GM21367 (cell line): ENCODE data around the gene PPM1H.
"Not testable (repeated sequence)": the region's sequence is repeated elsewhere in the genome, so short reads cannot be mapped to it uniquely, and the experiment has no call there.

Source experiments
- ATAC-seq: cut with Tn5 transposase; IDR thresholded peaks from one replicate; pipeline ENCODE4 v1.9.1; 2021; ENCODE audit not compliant: unreplicated experiment

PPM1H gene

GRCh38 chr12:62911286-62911685, 23.7 kb downstream of the PPM1H start:
- no peak for ATAC-seq

- ATAC-seq = no peak
Measured at GRCh38 chr12:62910549-62911169, 24.3 kb downstream of the PPM1H start.

GRCh38 chr12:62909340-62909739, 25.6 kb downstream of the PPM1H start:
- no peak for ATAC-seq

- no peak for ATAC-seq
Measured at GRCh38 chr12:62908674-62909073, 26.3 kb downstream of the PPM1H start.

- ATAC-seq = no peak
Measured at GRCh38 chr12:62907561-62907960, 27.4 kb downstream of the PPM1H start.

GRCh38 chr12:62907078-62907477, 27.9 kb downstream of the PPM1H start:
- ATAC-seq = no peak

GRCh38 chr12:62903151-62903550, 31.8 kb downstream of the PPM1H start:
- no peak for ATAC-seq

GRCh38 chr12:62900686-62901272, 34.2 kb downstream of the PPM1H start:
- no peak for ATAC-seq

GRCh38 chr12:62899568-62900390, 35.2 kb downstream of the PPM1H start:
- no peak for ATAC-seq

GRCh38 chr12:62898526-62898925, 36.4 kb downstream of the PPM1H start:
- no peak for ATAC-seq

GRCh38 chr12:62895351-62895877, 39.5 kb downstream of the PPM1H start:
- ATAC-seq = no peak

- ATAC-seq = no peak
Measured at GRCh38 chr12:62893276-62893675, 41.7 kb downstream of the PPM1H start.

GRCh38 chr12:62891805-62892549, 43.0 kb downstream of the PPM1H start:
- ATAC-seq = no peak

- no peak for ATAC-seq
Measured at GRCh38 chr12:62888454-62889110, 46.4 kb downstream of the PPM1H start.

- no peak for ATAC-seq
Measured at GRCh38 chr12:62886796-62887195, 48.2 kb downstream of the PPM1H start.

- ATAC-seq = no peak
Measured at GRCh38 chr12:62885242-62885641, 49.7 kb downstream of the PPM1H start.

GRCh38 chr12:62884832-62885231, 50.1 kb downstream of the PPM1H start:
- not testable (repeated sequence) for ATAC-seq

- no peak for ATAC-seq
Measured at GRCh38 chr12:62882696-62883095, 52.3 kb downstream of the PPM1H start.

- no peak for ATAC-seq
Measured at GRCh38 chr12:62882140-62882539, 52.8 kb downstream of the PPM1H start.

GRCh38 chr12:62879691-62880090, 55.3 kb downstream of the PPM1H start:
- ATAC-seq = no peak

- not testable (repeated sequence) for ATAC-seq
Measured at GRCh38 chr12:62879228-62879627, 55.7 kb downstream of the PPM1H start.
